HG03280 (cell line): ENCODE results near the gene SPANXN2.
"Not testable (repeated sequence)": the region's sequence is repeated elsewhere in the genome, so short reads cannot be mapped to it uniquely, and the experiment has no call there.

Experiments used
- ATAC-seq: cut with Tn5 transposase; IDR thresholded peaks from one replicate; pipeline ENCODE4 v1.9.1; 2021; ENCODE audit warnings: mild to moderate bottlenecking, moderate library complexity; ENCODE audit not compliant: unreplicated experiment

The SPANXN2 gene, protein sequence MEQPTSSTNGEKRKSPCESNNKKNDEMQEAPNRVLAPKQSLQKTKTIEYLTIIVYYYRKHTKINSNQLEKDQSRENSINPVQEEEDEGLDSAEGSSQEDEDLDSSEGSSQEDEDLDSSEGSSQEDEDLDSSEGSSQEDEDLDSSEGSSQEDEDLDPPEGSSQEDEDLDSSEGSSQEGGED

DNA sequence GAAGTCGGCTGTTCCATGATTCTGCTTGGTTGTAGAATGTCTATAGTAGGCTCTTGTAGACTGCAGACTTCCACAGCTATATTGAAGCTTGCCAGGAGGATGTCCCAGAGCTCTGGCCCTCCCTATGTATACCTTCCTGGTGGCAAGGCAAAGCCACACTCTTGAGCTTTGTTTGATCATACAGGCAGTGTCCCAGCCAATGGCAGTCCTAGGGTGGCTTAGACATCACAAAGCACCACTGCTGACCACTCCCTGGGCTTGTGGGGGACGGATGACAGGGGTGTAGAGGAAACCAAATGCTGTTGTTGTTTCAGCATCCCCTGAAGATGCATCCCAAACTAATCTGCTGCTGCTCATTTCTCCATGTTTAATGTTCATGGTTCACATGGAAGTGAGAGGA, at the start of gene SPANXN2:
Gene SPANXN2 (minus strand): TSS at position 101 of the 400 bp plus-strand sequence. CDS start 84 bp downstream, at position 17.
- not testable (repeated sequence) for ATAC-seq

DNA sequence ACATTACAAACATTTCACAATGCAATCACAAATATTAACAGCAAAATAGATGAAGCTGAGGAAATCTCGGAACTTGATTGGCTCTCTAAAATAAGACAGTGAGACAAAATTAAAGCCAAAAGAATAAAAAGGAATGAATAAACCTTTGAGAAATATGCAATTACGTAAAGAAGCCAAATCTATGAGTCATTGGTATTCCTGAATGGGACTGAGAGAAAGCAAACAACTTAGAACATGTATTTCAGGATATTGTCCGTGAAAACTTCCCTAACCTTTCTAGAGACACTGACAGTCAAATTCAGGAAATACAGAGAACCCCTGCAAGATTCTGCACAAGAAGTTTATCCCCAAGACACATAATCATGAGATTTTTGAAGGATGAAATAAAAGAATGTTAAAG, 48.4 kb upstream of the SPANXN2 start:
- ATAC-seq: no peak

DNA sequence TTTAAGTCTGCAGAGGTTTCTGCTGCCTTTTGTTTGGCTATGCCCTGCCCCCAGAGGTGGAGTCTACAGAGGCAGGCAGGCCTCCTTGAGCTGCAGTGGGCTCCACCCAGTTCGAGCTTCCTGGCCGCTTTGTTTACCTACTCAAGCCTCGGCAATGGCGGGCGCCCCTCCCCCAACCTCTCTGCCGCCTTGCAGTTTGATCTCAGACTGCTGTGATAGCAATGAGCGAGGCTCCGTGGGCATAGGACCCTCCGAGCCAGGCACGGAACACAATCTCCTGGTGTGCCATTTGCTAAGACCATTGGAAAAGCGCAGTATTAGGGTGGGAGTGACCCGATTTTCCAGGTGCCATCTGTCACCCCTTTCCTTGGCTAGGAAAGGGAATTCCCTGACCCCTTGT, 47.2 kb upstream of the SPANXN2 start:
- ATAC-seq: not testable (repeated sequence)

DNA sequence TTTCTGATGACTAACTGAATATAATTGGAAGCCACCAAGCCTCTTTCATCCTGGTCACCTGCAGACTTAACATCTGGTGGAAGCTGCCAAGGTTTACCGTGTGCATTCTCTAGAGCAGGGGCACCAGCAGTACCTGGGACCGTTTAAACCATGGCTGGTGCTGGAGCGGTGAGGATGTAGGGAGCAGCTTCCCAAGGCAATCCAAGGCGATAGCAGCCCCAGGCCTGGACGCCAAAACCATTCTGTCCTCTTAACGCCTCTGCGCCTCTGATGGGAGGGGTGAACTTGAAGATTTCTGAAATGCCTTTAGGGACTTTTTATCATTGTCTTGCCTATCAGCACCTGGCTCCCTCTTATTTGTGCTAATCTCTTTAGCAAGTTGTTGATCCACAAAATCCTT, 37.3 kb upstream of the SPANXN2 start:
- ATAC-seq: no peak

DNA sequence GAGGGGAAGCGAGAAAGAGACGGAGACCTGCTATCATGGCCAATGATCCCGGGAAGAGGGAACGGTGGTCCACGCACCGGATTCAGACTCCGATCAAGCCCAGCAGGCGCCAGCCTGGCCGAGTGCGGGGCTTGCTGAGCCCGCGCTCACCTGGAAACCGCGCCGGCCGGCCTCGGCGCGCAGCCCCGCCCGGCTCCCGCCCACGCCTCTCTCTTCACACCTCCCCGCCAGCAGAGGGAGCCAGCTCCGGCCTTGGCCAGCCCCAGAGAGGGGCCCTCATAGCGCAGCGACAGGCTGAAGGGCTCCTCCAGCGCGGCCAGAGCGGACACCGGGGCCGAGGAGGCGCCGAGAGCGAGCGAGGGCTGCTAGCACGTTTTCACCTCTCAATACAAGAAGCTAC, 36.8 kb upstream of the SPANXN2 start:
- ATAC-seq: no peak

DNA sequence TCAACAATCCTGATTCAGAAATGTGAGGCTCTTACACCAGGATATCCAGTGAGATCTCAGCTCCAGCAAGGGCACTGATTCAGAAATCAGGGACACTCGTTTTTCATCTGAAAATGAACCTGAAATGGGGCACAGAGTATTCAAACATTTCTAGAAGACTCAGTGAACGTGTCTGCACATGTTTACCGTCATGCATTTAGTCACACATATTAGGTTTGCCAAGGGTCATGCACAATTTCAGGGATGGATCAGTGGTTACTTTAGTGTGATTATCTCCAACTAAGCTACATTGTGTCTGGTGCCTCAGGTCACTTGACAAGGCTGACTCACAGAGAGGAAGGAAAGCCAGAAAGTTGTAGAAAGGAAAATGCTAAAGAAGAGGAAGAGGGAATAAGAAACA, 33.6 kb upstream of the SPANXN2 start:
- ATAC-seq: no peak

DNA sequence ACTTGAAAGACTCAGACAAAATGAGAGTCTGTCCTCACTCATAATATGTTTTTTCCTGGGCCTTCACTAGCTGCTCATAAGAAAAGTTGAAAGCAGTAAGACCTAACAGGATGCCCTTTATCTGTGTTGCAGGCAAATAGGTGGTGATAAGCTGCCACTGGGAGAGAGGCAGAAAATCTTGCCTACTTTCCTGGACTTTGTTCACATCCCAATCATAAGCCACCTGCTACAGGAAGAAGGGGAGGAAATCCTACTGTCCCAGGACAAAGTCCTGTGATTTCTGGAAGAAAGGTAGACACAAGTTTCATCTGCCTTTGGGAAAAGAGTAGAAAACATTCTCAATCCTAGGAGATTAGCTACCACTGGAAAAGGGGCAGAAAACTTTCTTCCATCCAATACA, 13.3 kb upstream of the SPANXN2 start:
- no peak for ATAC-seq

DNA sequence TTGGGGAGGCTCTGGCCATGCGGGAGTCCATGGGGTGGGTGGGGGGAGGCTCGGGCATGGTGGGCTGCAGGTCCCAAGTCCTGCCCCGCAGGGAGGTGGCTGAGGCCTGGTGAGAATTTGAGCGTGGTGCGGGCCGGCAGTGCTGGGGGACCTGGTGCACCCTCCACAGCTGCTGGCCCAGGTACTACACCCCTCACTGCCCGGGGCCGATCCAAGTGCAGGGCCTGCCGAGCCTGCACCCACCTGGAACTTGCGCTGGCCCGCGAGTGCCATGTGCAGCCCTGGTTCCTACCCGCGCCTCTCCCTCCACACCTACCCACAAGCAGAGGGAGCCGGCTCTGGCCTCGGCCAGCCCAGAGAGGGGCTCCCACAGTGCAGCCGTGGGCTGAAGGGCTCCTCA, 5.7 kb upstream of the SPANXN2 start:
- ATAC-seq: no peak

DNA sequence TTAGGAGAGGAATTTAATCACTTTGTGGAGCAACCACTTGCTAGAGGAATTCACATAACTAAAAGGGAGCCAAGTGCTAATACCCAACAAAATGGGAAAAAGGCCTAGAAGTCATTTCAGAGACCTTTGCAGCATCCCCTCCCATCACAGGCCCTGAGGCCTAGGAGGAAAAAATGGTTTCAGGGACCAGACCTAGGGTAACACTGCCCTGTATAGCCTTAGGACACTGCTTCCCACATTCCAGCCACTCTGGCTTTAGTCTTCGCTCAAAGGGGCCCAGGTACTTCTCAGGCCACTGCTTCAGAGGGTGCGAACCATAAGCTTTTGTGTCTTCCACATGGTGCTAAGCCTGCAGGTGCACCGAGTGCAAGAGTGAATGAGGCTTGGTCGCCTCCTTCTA, 19.1 kb downstream of the SPANXN2 start:
- ATAC-seq: no peak

DNA sequence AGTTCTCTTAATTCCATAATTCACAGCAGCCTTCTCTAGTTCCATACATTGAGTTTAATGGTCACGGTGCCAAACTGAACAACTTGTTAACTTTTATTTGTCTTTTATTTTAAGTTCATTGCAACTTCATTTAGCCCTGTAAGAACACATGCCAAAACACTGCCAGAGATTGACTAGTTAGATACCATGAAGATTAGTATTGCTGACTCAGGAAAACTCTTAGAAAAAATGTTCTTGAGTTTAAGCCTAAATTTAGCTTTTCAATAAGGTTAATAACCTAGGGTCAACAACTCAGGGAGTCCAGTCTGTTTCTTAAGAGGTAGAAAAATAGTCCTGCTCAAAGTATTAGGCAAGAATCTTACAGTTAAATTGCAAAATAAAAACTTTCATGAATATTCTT, 25.7 kb downstream of the SPANXN2 start:
- ATAC-seq: no peak

DNA sequence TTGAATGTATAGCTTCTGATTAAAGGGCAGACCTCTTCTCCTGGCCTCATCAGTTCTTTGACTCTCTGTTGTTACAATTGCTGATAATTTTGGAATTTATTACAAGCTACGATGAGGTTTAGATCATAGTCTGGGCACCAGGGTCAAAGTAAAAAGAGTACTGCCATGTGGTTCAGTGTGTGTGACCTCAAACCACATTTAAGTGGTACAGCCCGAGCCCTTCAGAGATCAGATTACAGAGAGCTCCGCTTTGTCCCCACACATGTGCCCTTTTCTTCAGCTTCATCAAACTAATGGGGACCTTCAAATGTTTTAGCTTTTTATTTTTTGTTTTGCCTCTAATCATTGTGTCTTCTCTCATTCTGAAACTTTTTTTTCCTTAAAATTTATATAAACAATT, 37.1 kb downstream of the SPANXN2 start:
- no peak for ATAC-seq

DNA sequence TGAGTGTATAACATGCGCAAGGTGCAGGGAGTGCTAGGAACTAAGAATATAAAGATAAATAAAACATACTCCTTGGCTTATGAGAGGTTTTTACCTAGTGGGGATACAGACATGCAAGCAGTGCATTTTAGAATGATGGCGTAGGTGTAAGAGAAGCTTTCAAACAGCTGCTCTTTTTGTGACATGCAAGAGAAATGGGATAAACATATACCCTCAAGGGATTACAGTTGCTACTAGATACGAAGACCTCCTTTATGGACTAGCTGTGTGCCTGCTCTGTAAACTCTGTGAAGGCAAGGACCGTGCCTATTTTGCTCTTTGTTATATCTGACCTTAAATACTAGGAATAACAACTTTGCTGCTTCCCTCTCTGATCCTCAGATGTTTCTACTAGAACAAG, 45.6 kb downstream of the SPANXN2 start:
- no peak for ATAC-seq

DNA sequence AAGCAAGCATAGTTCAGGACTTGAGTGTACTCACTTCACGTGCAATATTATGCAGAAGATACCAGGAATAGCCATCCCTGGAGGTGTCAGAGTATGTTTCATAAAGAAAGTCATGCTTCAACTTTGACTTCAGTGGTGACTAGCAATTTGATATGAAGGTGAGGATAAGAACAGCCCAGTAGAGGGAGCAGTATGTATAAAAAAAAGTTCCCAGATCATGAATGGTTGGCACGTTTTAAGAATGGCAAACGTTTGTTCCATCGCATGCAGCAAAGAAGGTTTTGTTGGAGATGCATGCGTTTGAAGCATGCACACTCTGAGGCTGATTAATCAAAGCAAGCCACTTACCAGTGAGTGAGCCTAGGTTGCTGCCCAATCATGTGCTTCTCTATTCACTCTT, 51.2 kb downstream of the SPANXN2 start:
- ATAC-seq: no peak

DNA sequence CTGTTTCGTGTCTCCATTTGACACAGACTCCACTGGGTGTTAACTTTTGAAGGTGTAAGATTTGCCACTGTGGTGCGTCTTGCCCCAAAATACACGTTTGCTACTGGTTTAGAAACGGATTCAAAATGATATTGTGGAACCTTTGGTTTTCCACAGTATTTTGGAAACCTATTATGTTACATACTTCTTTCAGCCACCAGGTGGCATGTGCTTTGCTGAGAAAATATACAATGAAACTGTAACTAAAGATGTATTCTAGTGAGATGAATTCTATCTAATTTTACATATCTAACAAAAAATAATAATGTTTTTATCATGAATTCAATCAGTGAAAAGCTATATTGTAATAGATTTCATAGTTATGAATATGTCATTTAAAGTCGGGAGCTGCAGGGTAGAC, 56.2 kb downstream of the SPANXN2 start:
- ATAC-seq: no peak

DNA sequence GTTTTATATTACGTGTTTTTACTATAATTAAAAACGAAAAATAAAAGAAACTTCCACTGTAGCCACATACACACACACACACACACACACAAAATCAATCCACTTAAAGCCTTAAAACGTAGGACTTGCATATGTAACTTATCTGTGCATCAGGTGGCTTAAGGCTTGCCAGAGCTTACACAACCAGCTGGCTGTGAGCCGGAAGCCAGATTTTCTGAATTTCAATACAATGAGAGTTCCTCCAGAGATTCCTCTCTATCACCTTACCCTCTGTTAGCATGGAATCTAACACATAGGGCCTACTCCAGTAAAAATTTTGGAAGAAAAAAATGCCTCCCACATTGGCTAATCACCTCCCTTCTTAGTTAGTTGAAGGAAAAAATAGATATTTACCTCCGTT, 56.8 kb downstream of the SPANXN2 start:
- ATAC-seq: no peak
